Astrocyte of the spinal cord (primary cell): ENCODE data around the gene FLNA.

Source experiments
- DNase-seq: peaks from one replicate; pipeline ENCODE4 v3.0.0; 2011; ENCODE audit warnings: low read depth, low spot score
- H3K4me3 ChIP-seq: 2 replicates; pipeline ENCODE4 v1.5.1; 2011; ENCODE audit warnings: low read depth, mild to moderate bottlenecking, low read length, moderate library complexity
- in situ Hi-C: cut with HindIII; loops from 2 replicates; pipeline ENCODE4 v1.10.0; 2017; ENCODE audit warnings: low sequenced_read_pairs
- TF ChIP-seq, protein P1 (sequence below): IDR thresholded peaks from 2 replicates; pipeline ENCODE4 v1.5.1; 2012; ENCODE audit warnings: low read depth, mild to moderate bottlenecking, low read length, inconsistent platforms

FLNA gene

DNA sequence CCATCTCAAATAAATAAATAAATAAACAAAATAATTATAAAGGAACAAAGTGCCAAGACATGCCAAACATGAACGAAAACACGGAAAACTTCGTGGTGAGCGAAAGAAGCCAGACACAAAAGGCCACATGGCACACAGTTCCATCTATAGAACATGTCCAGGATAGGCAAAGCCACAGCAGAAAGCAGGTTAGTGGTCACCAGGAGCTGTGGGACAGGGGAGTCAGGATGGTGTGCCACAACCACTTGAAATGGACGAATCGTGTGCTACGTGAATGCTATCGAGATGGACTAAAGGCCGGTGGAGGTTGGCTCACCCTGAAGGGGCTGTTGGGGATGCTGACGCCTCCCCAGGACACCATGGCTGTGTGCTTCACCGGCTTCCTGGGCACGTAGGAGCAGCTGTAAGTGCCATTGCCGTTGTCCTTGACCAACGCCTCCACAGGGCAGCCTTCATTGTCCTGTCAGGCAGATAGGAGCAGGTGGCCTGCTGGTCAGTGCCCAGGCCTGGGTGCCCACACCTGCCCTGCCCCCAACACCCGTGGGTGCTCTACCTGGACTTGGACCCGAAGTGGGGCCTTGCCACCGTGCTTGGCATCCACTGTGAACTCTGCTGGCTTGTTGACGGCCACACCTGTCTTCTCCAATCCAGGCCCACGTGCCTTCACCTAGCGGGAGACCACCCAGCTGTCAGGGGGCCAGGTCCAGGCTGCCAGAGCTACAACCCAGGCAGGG is 10.6 kb downstream of the FLNA start:
- H3K4me3 ChIP-seq = no peak overlapping the region
- no peak for DNase-seq
- TF ChIP-seq, protein P1, sequence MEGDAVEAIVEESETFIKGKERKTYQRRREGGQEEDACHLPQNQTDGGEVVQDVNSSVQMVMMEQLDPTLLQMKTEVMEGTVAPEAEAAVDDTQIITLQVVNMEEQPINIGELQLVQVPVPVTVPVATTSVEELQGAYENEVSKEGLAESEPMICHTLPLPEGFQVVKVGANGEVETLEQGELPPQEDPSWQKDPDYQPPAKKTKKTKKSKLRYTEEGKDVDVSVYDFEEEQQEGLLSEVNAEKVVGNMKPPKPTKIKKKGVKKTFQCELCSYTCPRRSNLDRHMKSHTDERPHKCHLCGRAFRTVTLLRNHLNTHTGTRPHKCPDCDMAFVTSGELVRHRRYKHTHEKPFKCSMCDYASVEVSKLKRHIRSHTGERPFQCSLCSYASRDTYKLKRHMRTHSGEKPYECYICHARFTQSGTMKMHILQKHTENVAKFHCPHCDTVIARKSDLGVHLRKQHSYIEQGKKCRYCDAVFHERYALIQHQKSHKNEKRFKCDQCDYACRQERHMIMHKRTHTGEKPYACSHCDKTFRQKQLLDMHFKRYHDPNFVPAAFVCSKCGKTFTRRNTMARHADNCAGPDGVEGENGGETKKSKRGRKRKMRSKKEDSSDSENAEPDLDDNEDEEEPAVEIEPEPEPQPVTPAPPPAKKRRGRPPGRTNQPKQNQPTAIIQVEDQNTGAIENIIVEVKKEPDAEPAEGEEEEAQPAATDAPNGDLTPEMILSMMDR = no peak
- in situ Hi-C loops = no loop called here

DNA sequence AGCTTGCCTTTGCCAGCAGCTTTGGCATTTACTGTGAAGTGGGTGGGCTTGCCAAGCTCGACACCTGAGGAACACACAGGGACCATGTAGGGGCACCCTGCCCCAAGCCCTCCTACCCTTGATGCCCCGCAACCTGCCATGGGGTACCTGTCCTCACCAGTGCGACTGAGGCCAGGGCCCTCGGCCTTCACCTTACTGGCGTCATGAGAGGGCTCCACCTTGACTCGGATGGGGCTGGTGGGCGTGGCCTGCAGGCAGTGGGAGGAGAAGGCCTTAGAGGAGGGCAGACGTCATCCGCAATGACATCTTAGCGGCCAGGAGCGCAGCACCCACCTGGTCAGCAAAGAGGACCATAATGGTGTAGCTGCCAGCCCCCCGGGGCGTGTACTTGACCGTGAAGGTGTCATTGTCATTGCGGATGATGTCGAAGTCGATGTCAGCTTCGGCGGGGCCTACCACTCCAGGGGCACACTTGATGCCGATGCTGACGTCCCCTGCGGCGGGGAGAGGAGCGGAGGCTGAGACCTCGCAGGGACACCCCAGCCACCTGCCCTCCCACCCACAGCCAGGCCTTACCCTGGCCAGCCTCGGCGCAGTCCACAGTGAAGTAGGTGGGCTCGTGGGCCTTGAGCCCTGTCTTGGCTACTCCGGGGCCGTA is 12.2 kb downstream of the FLNA start:
- no peak overlapping the region for H3K4me3 ChIP-seq
- TF ChIP-seq, protein P1 = no peak
- no peak for DNase-seq
- in situ Hi-C loops = no loop called here

DNA sequence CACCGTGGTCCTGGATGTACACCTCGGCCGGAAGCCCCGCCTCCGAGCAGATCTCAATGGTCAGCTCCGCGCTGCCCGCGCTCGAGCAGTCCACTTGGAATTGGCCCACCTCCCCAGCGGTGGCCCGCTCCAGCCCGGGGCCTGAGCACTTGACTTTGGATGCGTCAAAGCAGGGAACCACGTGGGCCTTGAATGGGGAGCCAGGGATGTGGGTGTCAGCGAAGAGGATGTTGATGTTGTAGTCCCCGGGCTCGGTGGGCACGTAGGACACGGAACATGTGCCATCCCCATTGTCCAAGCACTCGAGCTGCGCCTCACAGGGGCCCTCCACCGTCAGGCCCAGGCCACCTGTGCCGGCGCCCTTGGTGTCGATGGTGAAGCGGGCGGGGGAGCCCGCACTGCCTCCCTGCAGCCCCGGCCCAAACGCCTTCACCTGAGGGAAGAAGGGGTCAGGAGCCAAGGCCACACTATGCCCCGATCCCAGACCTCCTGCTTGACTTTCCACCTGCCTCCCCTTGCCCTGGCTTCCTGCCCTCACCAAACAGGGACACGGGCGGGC is 14.2 kb downstream of the FLNA start:
- TF ChIP-seq, protein P1 = no peak
- DNase-seq = no peak
- H3K4me3 ChIP-seq = no peak overlapping the region
- in situ Hi-C loops = no loop called here

DNA sequence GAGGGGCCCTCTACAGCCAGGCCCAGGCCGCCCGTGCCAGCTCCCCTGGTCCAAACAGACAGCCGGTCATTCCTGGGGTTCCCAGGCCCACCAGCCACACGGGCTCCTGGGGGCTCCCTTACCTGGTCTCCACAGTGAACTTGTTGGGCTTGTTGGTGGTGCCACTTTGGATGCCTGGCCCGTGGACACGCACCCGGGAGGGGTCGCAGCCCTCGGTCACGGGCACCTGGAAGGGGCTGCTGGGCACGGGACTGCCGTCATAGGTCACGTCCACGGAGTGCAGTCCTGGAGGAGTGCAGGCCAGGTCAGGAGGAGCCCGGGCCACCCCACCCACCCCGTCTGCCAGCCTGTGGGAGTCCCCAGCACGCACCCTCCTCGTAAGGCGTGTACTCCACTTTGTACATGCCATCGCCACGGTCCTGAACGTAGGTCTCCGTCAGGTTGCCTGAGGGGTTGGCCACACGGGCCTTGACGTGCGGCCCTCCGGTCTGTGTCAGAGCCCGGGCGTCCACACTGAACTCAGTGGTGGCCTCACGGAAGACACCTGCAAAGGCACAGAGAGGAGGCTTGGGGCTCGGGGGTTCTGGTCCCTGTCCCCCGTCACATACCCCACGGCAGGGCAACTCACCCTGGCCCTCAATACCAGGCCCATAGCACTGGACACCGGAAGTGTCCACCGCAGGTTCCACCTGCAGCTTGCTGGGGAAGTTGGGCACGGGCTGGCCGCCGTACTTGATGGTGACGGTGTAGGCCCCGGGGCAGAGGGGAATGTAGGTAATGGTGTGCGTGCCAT is 14.9 kb downstream of the FLNA start:
- no peak for DNase-seq
- TF ChIP-seq, protein P1 = no peak
- H3K4me3 ChIP-seq = no peak overlapping the region
- in situ Hi-C loops = no loop called here

DNA sequence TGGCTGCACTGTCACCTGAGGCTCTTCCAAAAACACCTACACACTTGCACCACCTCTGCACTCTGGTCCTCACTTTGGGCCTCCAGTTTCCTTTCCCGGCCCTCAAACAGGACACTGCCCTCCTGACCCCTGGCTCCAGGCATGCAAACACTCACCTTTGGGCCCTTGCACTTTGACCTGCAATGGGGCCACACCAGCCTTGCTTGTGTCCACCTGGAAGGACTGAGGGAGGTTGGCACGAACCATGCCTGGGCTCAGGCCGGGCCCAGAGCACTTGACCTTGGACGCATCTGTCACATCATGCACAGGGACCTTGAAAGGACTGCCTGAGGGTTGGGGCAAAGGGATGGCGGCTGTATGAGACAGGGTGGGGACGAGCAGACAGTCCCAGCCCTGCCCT is 15.6 kb downstream of the FLNA start:
- TF ChIP-seq, protein P1 = no peak
- no peak overlapping the region for H3K4me3 ChIP-seq
- DNase-seq = no peak
- in situ Hi-C loops = no loop called here

DNA sequence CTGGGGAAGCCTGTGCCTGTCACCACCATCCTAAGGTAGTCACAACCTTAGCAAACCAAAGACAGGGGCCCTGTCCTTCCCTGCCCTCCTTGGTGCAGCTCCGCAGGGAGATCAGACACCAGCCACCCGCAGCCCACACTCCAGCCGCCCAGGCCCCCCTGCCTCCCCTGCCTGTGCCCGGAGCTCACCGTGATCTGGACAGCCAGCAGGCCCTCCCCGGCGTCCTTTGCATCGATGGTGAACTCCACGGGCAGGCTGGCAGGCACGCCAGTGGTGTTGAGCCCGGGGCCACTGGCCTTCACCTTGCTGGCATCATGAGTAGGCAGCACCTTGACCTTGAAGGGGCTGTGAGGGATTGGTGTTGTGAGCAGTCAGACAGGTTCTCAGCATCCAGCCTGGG is 16.4 kb downstream of the FLNA start:
- H3K4me3 ChIP-seq = no peak overlapping the region
- TF ChIP-seq, protein P1 = no peak
- in situ Hi-C loops = no loop called here

More for the DNA sequence above, 16.4 kb downstream of the FLNA start:
- no peak for DNase-seq
